HEK293 (cell line): ENCODE measurements around the gene EEF2K.

Experiments
- CTCF ChIP-seq: fragments of 450-650 bp; formaldehyde crosslinking; IDR thresholded peaks from 2 replicates; pipeline ENCODE4 v1.5.1; 2016; ENCODE audit warnings: missing biosample characterization, missing genetic modification characterization
- PATZ1 ChIP-seq: fragments of 450-650 bp; formaldehyde crosslinking; IDR thresholded peaks from 2 replicates; pipeline ENCODE4 v1.5.1; 2016; ENCODE audit warnings: missing biosample characterization, missing genetic modification characterization
- ZNF664 ChIP-seq: fragments of 450-650 bp; formaldehyde crosslinking; IDR thresholded peaks from 2 replicates; pipeline ENCODE4 v1.5.1; 2016; ENCODE audit warnings: missing biosample characterization, missing genetic modification characterization

GRCh38 chr16:22312897-22313781, 107.1 kb downstream of the EEF2K start:
- TF ChIP-seq ZNF664, result no peak
- TF ChIP-seq CTCF, result no peak
- TF ChIP-seq PATZ1 (tag by site-specific recombination), result no peak
